ENCODE data around the gene FRMD8. TPM values are rescaled to one million over a fixed set of nuclear protein-coding genes. Genes with fewer than 3 reads are reported as not detected.

FRMD8 gene
- total and polyA plus RNA-seq, 9 of the 15 experiments (the other 6 are each of a cell fraction or from before 2014, with no cell fraction given): 4.5 to 54.5 (median 15.8) TPM

- TF ChIP-seq ZNF253 (CRISPR knock-in tag; conservative IDR thresholded peaks at IDR 0.05) (no peak), CBFA2T3 (IDR thresholded peaks at IDR 0.05) (peak; percentile 73), NONO (IDR thresholded peaks at IDR 0.05; ENCODE audit: low read depth in 2 of 2, low read length in 1 of 2) (no peak), ELK3 (CRISPR knock-in tag; IDR thresholded peaks at IDR 0.05) (no peak), RBFOX2 (IDR thresholded peaks at IDR 0.05; ENCODE audit: low read depth, low read length) (peak; percentile 93), EGR1 (conservative IDR thresholded peaks at IDR 0.05) (peak; percentile 84), RERE (CRISPR knock-in tag; IDR thresholded peaks at IDR 0.05; ENCODE audit: borderline replicate concordance) (0 out of 2 replicates have a peak, but pooled peaks have one; percentile 72), GABPB2 (CRISPR knock-in tag; conservative IDR thresholded peaks at IDR 0.05) (no peak), SMARCA5 (IDR thresholded peaks at IDR 0.05) (peak; percentile 11; the same call in 1 of the 2 replicates), ETV1 (tag; conservative IDR thresholded peaks at IDR 0.05; ENCODE audit: low read depth) (peak; percentile 72; the same call in 1 of the 2 replicates), THRAP3 (IDR thresholded peaks at IDR 0.05; ENCODE audit: borderline replicate concordance) (no peak), SMAD4 (CRISPR knock-in tag; conservative IDR thresholded peaks at IDR 0.05) (peak; percentile 87; the same call in 1 of the 2 replicates), ZNF324 (CRISPR knock-in tag; IDR thresholded peaks at IDR 0.05) (no peak; the same call in 1 of the 2 replicates), ZFP91 (CRISPR knock-in tag; IDR thresholded peaks at IDR 0.05) (no peak), MCM5 (IDR thresholded peaks at IDR 0.05; ENCODE audit: low read depth) (no peak), TRIM28 (IDR thresholded peaks at IDR 0.05) (no peak), GATAD2B (IDR thresholded peaks at IDR 0.05; ENCODE audit: borderline replicate concordance) (peak; percentile 83), EWSR1 (IDR thresholded peaks at IDR 0.05; ENCODE audit: borderline replicate concordance, low read depth, partially characterized antibody) (no peak), MED1 (CRISPR knock-in tag; IDR thresholded peaks at IDR 0.05; ENCODE audit: borderline replicate concordance) (0 out of 2 replicates have a peak, but pooled peaks have one; percentile 51), ZNF23 (CRISPR knock-in tag; IDR thresholded peaks at IDR 0.05) (no peak), SNRNP70 (optimal IDR thresholded peaks at IDR 0.05; ENCODE audit: low read depth, low read length) (no peak), CTBP1 (IDR thresholded peaks at IDR 0.05; ENCODE audit: borderline replicate concordance) (peak; percentile 95)
Measured at GRCh38 chr11:65382033-65382803, 4.2 kb upstream of the FRMD8 start, which contains the start of gene SLC25A45 (continued).

All from K562 (cell line).